Spleen (tissue), 11 donors: ENCODE results near the gene HRH3. TPM values are rescaled to one million over a fixed set of nuclear protein-coding genes. Genes with fewer than 3 reads are reported as not detected.

Experiments
- DNase-seq: peaks from one replicate; pipeline ENCODE4 v3.0.0-alpha.2; 2020
- H3K27ac ChIP-seq, 8 donors: fragments of 200-600 bp; sonication (generic) in 7 of 8; 1 replicate in 4 of 8; 2 replicates in 4 of 8; pipeline versions ENCODE4 v1.5.0 to v1.8.0; 2016 to 2021; ENCODE audit warnings: inconsistent platforms in 4 of 8, mild to moderate bottlenecking in 4 of 8, moderate library complexity in 1 of 8
- H3K27me3 ChIP-seq, 7 donors: fragments of 200-600 bp; sonication (generic) in 6 of 7; replicated peaks in 1 of 7; 1 replicate in 4 of 7; 2 replicates in 3 of 7; pipeline versions ENCODE4 v1.5.0 to v1.8.0; 2016 to 2021; ENCODE audit warnings: inconsistent platforms in 3 of 7, mild to moderate bottlenecking in 1 of 7
- H3K36me3 ChIP-seq, 6 donors: fragments of 200-600 bp; sonication (generic) in 5 of 6; 1 replicate in 4 of 6; 2 replicates in 2 of 6; pipeline versions ENCODE4 v1.5.0 to v1.8.0; 2016 to 2021; ENCODE audit warnings: inconsistent platforms in 2 of 6
- H3K4me1 ChIP-seq, 6 donors: fragments of 200-600 bp; sonication (generic) in 5 of 6; 1 replicate in 3 of 6; 2 replicates in 3 of 6; pipeline versions ENCODE4 v1.5.0 to v1.8.0; 2016 to 2021; ENCODE audit warnings: inconsistent platforms in 3 of 6
- H3K4me3 ChIP-seq, 8 donors: fragments of 200-600 bp; sonication (generic) in 7 of 8; 1 replicate in 4 of 8; 2 replicates in 4 of 8; pipeline versions ENCODE4 v1.5.0 to v1.8.0; 2016 to 2021; ENCODE audit warnings: inconsistent platforms in 4 of 8, mild to moderate bottlenecking in 4 of 8, moderate library complexity in 2 of 8
- H3K9me3 ChIP-seq, 8 donors: fragments of 200-600 bp; sonication (generic) in 7 of 8; 1 replicate in 4 of 8; 2 replicates in 4 of 8; pipeline versions ENCODE4 v1.5.0 to v1.8.0; 2016 to 2021; ENCODE audit warnings: inconsistent platforms in 4 of 8
- CTCF ChIP-seq, 11 experiments: fragments of 200-600 bp in 7 of 11; fragments of 450-650 bp in 4 of 11; sonication (generic) in 4 of 11; IDR thresholded peaks in 8 of 11; conservative IDR thresholded peaks in 3 of 11; 1 replicate in 7 of 11; 2 replicates in 4 of 11; pipeline versions ENCODE4 v1.4.0 to v1.8.0; 2016 to 2021; ENCODE audit warnings: antibody characterized with exemption in 11 of 11, inconsistent platforms in 4 of 11, mild to moderate bottlenecking in 1 of 11
- POLR2A ChIP-seq, 3 donors: fragments of 450-650 bp; IDR thresholded peaks; one replicate each; pipeline ENCODE4 v1.5.1; 2017; ENCODE audit warnings: antibody characterized with exemption in 3 of 3, mild to moderate bottlenecking in 1 of 3
- POLR2AphosphoS5 ChIP-seq, 3 donors: sonication (generic); formaldehyde crosslinking; IDR thresholded peaks; one replicate each; pipeline ENCODE4 v1.5.1; 2017; ENCODE audit warnings: antibody characterized with exemption in 3 of 3
- whole genome bisulfite sequencing, 5 donors: extraction: QIAGEN DNeasy Blood & Tissue Kit in 3 of 5; methylation state at CpG; one replicate each; pipeline versions ENCODE4 v1.1.5 to v1.1.7; 2013 to 2018; 5-methylcytosine and 5-hydroxymethylcytosine counted together
- intact Hi-C: fragments of 100-400 bp; cut with DNase I; formaldehyde crosslinking; loops from one replicate; pipeline ENCODE4 v1.15.0; 2023; ENCODE audit warnings: low total_unique reads
- polyA plus RNA-seq, 3 donors: library from polyadenylated mRNA; stranded (reverse); fragments of 200-250 nt; gene quantifications; one replicate each; pipeline ENCODE4 v1.2.1, GENCODE V29; 2013
- total RNA-seq, 7 donors: library from RNA; depleted of rRNA in 3 of 7; stranded (reverse); fragments of >200 nt in 3 of 7; fragmentation: NEBNext Ultra II Directional in 4 of 7; extraction: Animal tissue kit (Norgen Biotek cat#: 25700) in 4 of 7; gene quantifications; one replicate each; pipeline versions ENCODE4 v1.1.0 to v1.2.1, GENCODE V29; 2016 to 2021
- donor health status: healthy with polysubstance abuse.
- donor health status: DM: no; HTN: no; CAD: no; lungs with moderate emphysema.
- donor health status: DM: no; HTN: no; CAD: no.
- donor health status: Bipolar disorder and iron deficiency.
- donor health status: healthy.
- donor health status: DM: no; HTN: no; CAD: no.
- donor health status: DM: yes; HTN: yes; CAD: no.

HRH3 gene
- total and polyA plus RNA-seq, 10 donors, result not detected

GRCh38 chr20:62201173-62202082, 18.6 kb downstream of the HRH3 start:
- DNase-seq, result peak; percentile 85

GRCh38 chr20:62200491-62201172, 19.4 kb downstream of the HRH3 start:
- peaks cover 0 to 90% (median 71%) of the 10 kb centered on the region in 6 donors for H3K36me3 ChIP-seq
- intact Hi-C loops, result no loop called here
- peak overlapping the region in 1 of 8 donors; percentile 56 for H3K27ac ChIP-seq
- H3K4me1 ChIP-seq, result peaks cover 3 to 36% (median 27%) of the 10 kb centered on the region in 6 donors
- DNase-seq, result peak; percentile 56
- H3K4me3 ChIP-seq, result no peak overlapping the region
- H3K27me3 ChIP-seq, result no peaks in the 10 kb centered on the region
- H3K9me3 ChIP-seq, result no peaks in the 10 kb centered on the region
- TF ChIP-seq CTCF (IDR thresholded peaks at IDR 0.05 in 8 of 11, conservative IDR thresholded peaks at IDR 0.05 in 3 of 11) (no peak), POLR2A (IDR thresholded peaks at IDR 0.05) (no peak), POLR2AphosphoS5 (IDR thresholded peaks at IDR 0.05) (no peak)
- whole genome bisulfite sequencing, 5 donors, result 95 to 97% (median 95%) methylated on average over 25 to 38 of the region's 38 CpGs

More at GRCh38 chr20:62201173-62202082, 18.6 kb downstream of the HRH3 start:
- intact Hi-C loops, result no loop called here
- 65 to 88% (median 71%) methylated on average over 25 to 38 of the region's 38 CpGs for WGBS, 5 donors
- Histone ChIP-seq H3K27ac (peak overlapping the region in 3 of 8 donors; percentile 11 to 56 (median 17)), H3K27me3 (no peaks in the 10 kb centered on the region), H3K4me3 (peak overlapping the region in 1 of 8 donors; percentile 36), H3K36me3 (peaks cover 0 to 90% (median 63%) of the 10 kb centered on the region in 6 donors), H3K4me1 (peaks cover 3 to 36% (median 27%) of the 10 kb centered on the region in 6 donors), H3K9me3 (no peaks in the 10 kb centered on the region)
- no peak for TF ChIP-seq CTCF (IDR thresholded peaks at IDR 0.05 in 8 of 11, conservative IDR thresholded peaks at IDR 0.05 in 3 of 11)
- TF ChIP-seq POLR2AphosphoS5 (IDR thresholded peaks at IDR 0.05), result peak; percentile 71 to 80 (median 73)
- no peak for TF ChIP-seq POLR2A (IDR thresholded peaks at IDR 0.05)

GRCh38 chr20:62198931-62199330, 21.1 kb downstream of the HRH3 start:
- TF ChIP-seq POLR2AphosphoS5 (IDR thresholded peaks at IDR 0.05) (no peak), CTCF (IDR thresholded peaks at IDR 0.05 in 8 of 11, conservative IDR thresholded peaks at IDR 0.05 in 3 of 11) (no peak), POLR2A (IDR thresholded peaks at IDR 0.05) (no peak)
- peak; percentile 50 for DNase-seq
- intact Hi-C loops, result no loop called here
- Histone ChIP-seq H3K27me3 (no peaks in the 10 kb centered on the region), H3K4me3 (no peak overlapping the region), H3K9me3 (no peaks in the 10 kb centered on the region), H3K36me3 (peaks cover 0 to 100% (median 76%) of the 10 kb centered on the region in 6 donors), H3K4me1 (peaks cover 3 to 45% (median 27%) of the 10 kb centered on the region in 6 donors), H3K27ac (no peak overlapping the region)
- WGBS, 5 donors, result 96 to 98% (median 97%) methylated on average over 16 to 18 of the region's 18 CpGs
